Measurements from ENCODE around the gene SORCS2.

- TF ChIP-seq CTCF (conservative IDR thresholded peaks at IDR 0.05; ENCODE audit: low read depth, low read length), result no peak
- TF ChIP-seq EZH2 (IDR thresholded peaks at IDR 0.05; ENCODE audit: low read length, unreplicated experiment), result no peak
These were observed 219.7 kb downstream of the SORCS2 start for GRCh38 chr4:7411896-7412553.

Measured in PC-3 (cell line).